Hippocampal formation (tissue), 2 donors: ENCODE measurements around the gene COPG2.
"Not testable (repeated sequence)": the region's sequence is repeated elsewhere in the genome, so short reads cannot be mapped to it uniquely, and the experiment has no call there.

Source experiments
- DNase-seq, 2 donors: peaks; one replicate each; lab custom pipeline; 2025; lab: John Stamatoyannopoulos, UW

COPG2 gene

DNA sequence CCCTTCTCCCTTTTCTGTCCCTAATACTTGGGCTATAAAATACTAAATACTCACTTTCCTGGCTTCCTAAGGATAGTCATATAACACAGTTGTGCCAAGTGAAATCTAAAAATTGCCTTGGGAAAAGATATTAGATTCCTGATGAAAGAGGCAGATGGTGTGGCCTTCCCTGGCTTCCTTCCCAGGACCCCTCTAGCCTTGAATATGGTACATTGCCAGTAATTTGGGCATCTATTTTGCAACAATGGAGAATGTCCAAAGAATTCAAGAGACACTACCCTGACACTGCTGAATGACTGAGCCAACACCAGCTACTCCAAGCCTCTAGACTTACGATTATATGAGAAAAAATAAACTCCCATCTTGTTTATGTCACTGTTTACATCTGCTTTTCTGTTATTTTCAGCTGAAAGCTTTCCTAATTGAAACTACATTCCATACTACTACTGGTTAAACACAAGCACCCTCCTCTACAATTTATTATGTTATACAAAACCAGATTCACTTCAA, 17.9 kb downstream of the COPG2 start:
- no peak for DNase-seq

GRCh38 chr7:130649004-130649790, 19.4 kb downstream of the COPG2 start:
- no peak for DNase-seq

DNA sequence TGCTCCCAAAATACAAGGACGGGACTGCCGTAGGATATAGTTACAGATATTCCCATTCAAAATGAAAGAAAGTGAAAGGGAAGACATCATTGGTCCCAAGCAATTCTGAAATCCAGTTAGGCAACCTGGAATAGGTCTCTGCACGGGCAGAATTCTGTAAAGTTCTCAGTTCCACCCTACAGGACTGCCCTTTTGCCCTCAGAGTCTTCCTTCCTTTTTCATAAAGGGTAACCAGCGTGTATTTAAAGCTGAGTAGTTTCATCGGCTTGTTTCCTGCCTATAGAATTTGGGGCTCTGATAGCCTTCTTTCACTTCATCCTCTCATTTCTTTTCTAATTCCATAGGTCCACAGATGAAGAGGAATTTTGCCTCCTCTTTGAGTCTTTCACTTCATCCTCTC, 20.0 kb downstream of the COPG2 start:
- DNase-seq = no peak

DNA sequence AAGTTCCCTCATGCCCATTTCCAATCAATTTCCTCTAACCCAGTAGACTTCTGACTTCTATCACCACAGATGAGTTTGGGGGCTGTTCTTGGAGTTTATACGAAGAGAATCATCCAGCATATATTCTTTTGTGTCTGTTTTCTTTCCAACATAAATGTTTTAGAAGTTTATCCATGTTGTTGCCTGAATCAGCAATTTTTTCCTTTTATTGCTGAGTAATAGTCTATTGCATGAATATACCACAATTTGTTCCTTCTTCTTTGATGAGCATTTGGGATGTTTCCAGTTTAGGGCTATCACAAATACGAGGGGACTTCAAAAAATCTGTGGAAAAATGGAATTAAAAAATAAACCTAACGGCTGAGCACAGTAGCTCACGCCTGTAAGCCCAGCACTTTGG, 26.2 kb downstream of the COPG2 start:
- no peak for DNase-seq

DNA sequence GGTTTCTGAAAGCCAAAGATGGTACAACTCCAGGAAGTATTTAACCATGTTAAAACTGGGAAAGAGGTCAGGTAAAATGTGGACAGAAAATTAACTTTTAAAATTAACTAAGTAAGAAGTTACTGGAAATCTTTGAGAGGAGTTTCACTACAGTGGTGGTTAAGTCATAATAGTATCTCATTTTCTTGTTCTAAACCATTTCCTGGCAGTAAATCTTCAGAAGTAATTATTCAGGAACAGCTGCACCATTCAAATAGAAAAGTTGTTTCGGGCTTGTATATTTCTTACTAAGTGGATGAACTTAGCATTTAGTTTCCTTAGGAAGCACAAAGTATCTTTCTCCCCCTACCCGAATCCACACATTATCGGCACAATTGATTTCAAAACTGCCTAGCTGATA, 27.1 kb downstream of the COPG2 start:
- DNase-seq = no peak

DNA sequence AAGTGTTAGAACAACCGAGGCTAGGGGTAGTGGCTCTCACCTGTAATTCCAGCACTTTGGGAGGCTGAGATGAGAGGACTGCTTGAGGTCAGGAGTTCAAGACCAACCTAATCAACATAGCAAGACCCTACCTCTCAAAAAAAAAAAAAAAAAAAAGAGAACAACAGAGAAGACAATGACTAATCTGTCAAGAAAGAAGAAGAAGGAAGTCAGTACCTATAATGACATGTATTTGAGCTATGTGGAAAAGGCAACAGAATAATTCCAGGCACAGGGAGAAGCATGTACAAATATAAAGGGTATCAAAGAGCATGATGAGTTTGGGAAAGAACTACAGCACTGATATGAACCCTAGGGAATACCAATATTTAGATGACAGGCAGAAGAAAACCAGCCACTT, 27.5 kb downstream of the COPG2 start:
- no peak for DNase-seq

- no peak for DNase-seq
Observed at GRCh38 chr7:130639388-130639787, 29.2 kb downstream of the COPG2 start.

DNA sequence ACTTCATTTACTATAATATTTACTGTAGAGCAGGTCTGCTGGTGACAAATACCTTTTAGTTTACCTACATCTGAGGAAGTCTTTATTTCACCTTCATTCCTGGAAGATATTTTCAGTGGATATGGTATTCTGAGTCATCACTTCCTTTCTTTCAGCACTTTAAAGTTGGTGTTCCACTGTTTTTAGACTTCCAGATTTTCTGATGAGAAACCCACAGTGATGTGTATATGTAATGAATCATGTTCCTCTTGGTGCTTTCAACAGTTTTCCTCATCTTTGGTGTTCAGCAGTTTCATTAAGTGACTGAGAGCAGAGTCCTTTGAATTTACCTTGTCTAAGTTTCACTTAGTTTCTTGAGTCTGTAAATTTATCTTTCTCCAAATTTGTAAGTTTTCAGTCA, 36.4 kb downstream of the COPG2 start:
- DNase-seq = no peak

- no peak for DNase-seq
Observed at GRCh38 chr7:130628901-130629300, 39.6 kb downstream of the COPG2 start.

GRCh38 chr7:130627775-130628174, 40.8 kb downstream of the COPG2 start:
- no peak for DNase-seq

GRCh38 chr7:130622866-130623265, 45.7 kb downstream of the COPG2 start:
- no peak for DNase-seq

- DNase-seq = no peak
Observed at GRCh38 chr7:130615583-130615982, 53.0 kb downstream of the COPG2 start.

GRCh38 chr7:130614449-130614848, 54.1 kb downstream of the COPG2 start:
- no peak for DNase-seq

DNA sequence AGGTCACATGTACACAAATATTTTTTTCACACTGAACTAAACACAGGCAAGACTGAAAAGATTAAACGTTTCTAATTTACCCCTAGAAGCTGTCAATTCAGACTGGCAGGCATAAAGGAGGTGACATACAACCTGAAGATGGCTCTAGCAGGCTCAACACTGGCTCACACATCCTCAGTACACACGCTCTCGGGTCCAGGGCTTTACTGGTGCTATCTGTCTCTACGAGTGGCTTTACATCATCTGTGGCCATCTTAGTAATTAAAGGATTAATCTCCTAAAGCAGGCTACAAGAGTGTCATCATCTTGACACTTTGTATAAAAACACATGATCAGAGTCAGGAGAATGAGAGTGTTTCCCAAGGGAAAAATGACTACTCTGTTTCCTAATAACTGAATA, 57.3 kb downstream of the COPG2 start:
- no peak for DNase-seq

DNA sequence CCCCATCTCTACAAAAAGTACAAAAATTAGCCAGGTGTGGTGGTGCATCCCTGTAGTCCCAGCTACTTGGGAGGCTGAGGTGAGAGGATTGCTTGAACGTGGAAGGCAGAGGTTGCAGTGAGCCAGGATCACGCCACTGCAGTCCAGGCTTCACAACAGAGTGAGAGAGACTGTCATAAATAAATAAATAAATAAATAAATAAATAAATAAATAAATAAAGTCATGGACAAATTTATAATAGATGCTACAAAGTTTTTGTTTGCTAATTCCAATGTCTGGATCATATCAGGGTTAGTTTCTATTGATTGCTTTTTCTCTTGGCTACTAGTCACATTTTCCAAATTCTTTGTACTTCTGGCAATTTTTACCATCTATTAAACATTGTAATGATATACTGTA, 61.5 kb downstream of the COPG2 start:
- DNase-seq = not testable (repeated sequence)

- no peak for DNase-seq
Observed at GRCh38 chr7:130606161-130606560, 62.4 kb downstream of the COPG2 start.

GRCh38 chr7:130598056-130598455, 70.5 kb downstream of the COPG2 start:
- no peak for DNase-seq

- no peak for DNase-seq
Observed at GRCh38 chr7:130595986-130596385, 72.6 kb downstream of the COPG2 start.

GRCh38 chr7:130593033-130593432, 75.5 kb downstream of the COPG2 start:
- DNase-seq = no peak

GRCh38 chr7:130591464-130591863, 77.1 kb downstream of the COPG2 start:
- DNase-seq = not testable (repeated sequence)

GRCh38 chr7:130585932-130586331, 82.6 kb downstream of the COPG2 start:
- DNase-seq = not testable (repeated sequence)

DNA sequence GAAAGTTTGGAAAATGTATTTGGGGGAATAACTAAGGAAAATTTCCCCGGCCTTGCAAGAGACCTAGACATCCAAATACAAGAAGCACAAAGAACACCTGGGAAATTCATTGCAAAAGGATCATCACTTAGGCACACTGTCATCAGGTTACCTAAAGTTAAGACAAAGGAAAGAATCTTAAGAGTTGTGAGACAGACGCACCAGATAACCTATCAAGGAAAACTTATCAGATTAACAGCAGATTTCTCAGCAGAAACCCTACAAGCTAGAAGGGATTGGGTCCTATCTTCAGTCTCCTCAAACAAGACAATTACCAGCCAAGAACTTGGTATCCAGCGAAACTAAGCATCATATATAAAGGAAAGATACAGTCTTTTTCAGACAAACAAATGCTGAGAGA, 93.4 kb downstream of the COPG2 start:
- DNase-seq = not testable (repeated sequence)

DNA sequence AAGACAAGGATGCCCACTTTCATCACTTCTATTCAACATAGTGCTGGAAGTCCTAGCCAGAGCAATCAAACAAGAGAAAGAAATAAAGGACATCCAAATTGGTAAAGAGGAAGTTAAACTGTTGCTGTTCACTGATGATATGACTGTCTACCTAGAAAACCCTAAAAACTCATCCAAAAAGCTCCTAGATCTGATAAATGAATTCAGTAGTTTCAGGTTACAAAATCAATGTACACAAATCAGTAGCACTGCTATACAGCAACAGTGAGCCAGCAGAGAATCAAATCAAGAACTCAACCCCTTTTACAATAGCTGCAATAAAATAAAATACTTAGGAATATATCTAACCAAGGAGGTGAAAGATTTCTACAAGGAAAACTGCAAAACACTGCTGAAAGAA, 98.4 kb downstream of the COPG2 start:
- DNase-seq = not testable (repeated sequence)

- no peak for DNase-seq
Observed at GRCh38 chr7:130566898-130567280, 101.7 kb downstream of the COPG2 start.
